A549 (cell line): ENCODE measurements around the gene ADAM19. TPM values are rescaled to one million over a fixed set of nuclear protein-coding genes. Genes with fewer than 3 reads are reported as not detected.

ENCODE experiments used
- ATAC-seq, 2 experiments: fragments of 200-7000 bp in 1 of 2; fragments of >200 bp in 1 of 2; cut with Nextera tagmentation in 1 of 2; cut with Tn5 transposase in 1 of 2; 3 replicates each; pipeline versions ENCODE4 v1.8.0 to v1.9.1; 2018 to 2020; ENCODE audit warnings: mild to moderate bottlenecking in 1 of 2, moderate library complexity in 1 of 2
- CTCF ChIA-PET: fragments of 300-600 bp; sonication (Branson Sonifier 250); formaldehyde crosslinking; extraction: SDS; loops from one replicate; lab custom pipeline; 2021; ENCODE audit warnings: antibody characterized with exemption, inconsistent platforms; lab: Yijun Ruan, JAX
- POLR2A ChIA-PET: fragments of 350-600 bp; formaldehyde crosslinking; extraction: SDS; loops from one replicate; lab custom pipeline; 2021; ENCODE audit warnings: antibody characterized with exemption, inconsistent platforms; lab: Yijun Ruan, JAX
- DNase-seq, 2 experiments: peaks; one replicate each; pipeline versions ENCODE4 v3.0.0 to v3.0.0-alpha.2; 2011 to 2016; ENCODE audit warnings: low read depth in 1 of 2, low spot score in 1 of 2
- FAIRE-seq: peaks from 2 replicates; lab custom pipeline; 2011; peaks lifted over from hg19 to GRCh38; lab: Jason Lieb, UNC
- H3K27ac ChIP-seq, 2 experiments: fragments of >200 bp; sonication (Bioruptor Twin); formaldehyde crosslinking; 3 replicates each; pipeline ENCODE4 v1.5.1; 2016 to 2017
- H3K4me1 ChIP-seq: fragments of >200 bp; sonication (Bioruptor Twin); formaldehyde crosslinking; 3 replicates; pipeline ENCODE4 v1.6.1; 2016
- H3K4me2 ChIP-seq: fragments of >200 bp; sonication (Bioruptor Twin); formaldehyde crosslinking; 3 replicates; pipeline ENCODE4 v1.6.1; 2016
- H3K4me3 ChIP-seq: fragments of >200 bp; sonication (Bioruptor Twin); formaldehyde crosslinking; 3 replicates; pipeline ENCODE4 v1.5.1; 2016
- H3K9me3 ChIP-seq: fragments of >200 bp; sonication (Bioruptor Twin); formaldehyde crosslinking; 3 replicates; pipeline ENCODE4 v1.6.1; 2016
- ATOH8 ChIP-seq: fragments of 250-450 bp; sonication (Bioruptor Pico); IDR thresholded peaks from 2 replicates; pipeline ENCODE4 v1.5.0; 2020; ENCODE audit warnings: low read depth, mild to moderate bottlenecking, moderate library complexity
- CBX8 ChIP-seq: fragments of 200-600 bp; sonication (generic); IDR thresholded peaks from 2 replicates; pipeline ENCODE4 v1.6.1; 2016
- E2F6 ChIP-seq: IDR thresholded peaks from 2 replicates; pipeline ENCODE4 v1.6.1; 2012; ENCODE audit warnings: low read depth, borderline replicate concordance
- EHMT2 ChIP-seq: fragments of 200-600 bp; sonication (generic); IDR thresholded peaks from 2 replicates; pipeline ENCODE4 v1.6.1; 2016; ENCODE audit warnings: antibody characterized with exemption, low read depth, mild to moderate bottlenecking, moderate library complexity
- ESRRA ChIP-seq: fragments of 150-350 bp; IDR thresholded peaks from 2 replicates; pipeline ENCODE4 v1.6.1; 2014; ENCODE audit warnings: mild to moderate bottlenecking, low read length, borderline replicate concordance
- FOSB ChIP-seq: fragments of 250-450 bp; sonication (Bioruptor Pico); IDR thresholded peaks from 2 replicates; pipeline ENCODE4 v1.5.0; 2020; ENCODE audit warnings: mild to moderate bottlenecking, moderate library complexity
- FOSL2 ChIP-seq, 2 experiments: fragments of 450-650 bp in 1 of 2; fragments of >200 bp in 1 of 2; sonication (Bioruptor Twin) in 1 of 2; formaldehyde crosslinking; IDR thresholded peaks; 2 replicates each; pipeline versions ENCODE4 v1.5.0 to v1.6.1; 2016 to 2020; ENCODE audit warnings: mild to moderate bottlenecking in 1 of 2, moderate library complexity in 1 of 2
- HDAC2 ChIP-seq: fragments of 200-600 bp; sonication (generic); IDR thresholded peaks from 2 replicates; pipeline ENCODE4 v1.6.1; 2016
- HES2 ChIP-seq: fragments of >200 bp; sonication (Bioruptor Twin); formaldehyde crosslinking; IDR thresholded peaks from 2 replicates; pipeline ENCODE4 v1.6.1; 2016
- HMGXB4 ChIP-seq: fragments of 250-450 bp; sonication (Bioruptor Pico); IDR thresholded peaks from 2 replicates; pipeline ENCODE4 v1.5.0; 2021; ENCODE audit warnings: mild to moderate bottlenecking, moderate library complexity, borderline replicate concordance
- HOXB13 ChIP-seq: fragments of 250-450 bp; sonication (Bioruptor Pico); IDR thresholded peaks from 2 replicates; pipeline ENCODE4 v1.5.0; 2020; ENCODE audit warnings: low read depth, mild to moderate bottlenecking, moderate library complexity
- JUN ChIP-seq, 2 experiments: fragments of >200 bp; sonication (Bioruptor Twin); formaldehyde crosslinking; IDR thresholded peaks; 2 replicates in 1 of 2; 3 replicates in 1 of 2; pipeline ENCODE4 v1.6.1; 2016 to 2017
- KDM5A ChIP-seq: fragments of 200-600 bp; sonication (generic); IDR thresholded peaks from 2 replicates; pipeline ENCODE4 v1.6.1; 2016; ENCODE audit warnings: antibody characterized with exemption, mild to moderate bottlenecking
- MAFK ChIP-seq: fragments of 450-650 bp; IDR thresholded peaks from 2 replicates; pipeline ENCODE4 v1.6.1; 2014; ENCODE audit not compliant: partially characterized antibody
- NFE2L2 ChIP-seq: fragments of 150-350 bp; conservative IDR thresholded peaks from 2 replicates; pipeline ENCODE4 v1.6.1; 2014; ENCODE audit warnings: low read length
- REST ChIP-seq: fragments of 200-600 bp; sonication (generic); IDR thresholded peaks from 2 replicates; pipeline ENCODE4 v1.6.1; 2016; ENCODE audit warnings: antibody characterized with exemption, mild to moderate bottlenecking, moderate library complexity
- RFX5 ChIP-seq: fragments of 450-650 bp; IDR thresholded peaks from 2 replicates; pipeline ENCODE4 v1.7.1; 2014; ENCODE audit warnings: antibody characterized with exemption, mild to moderate bottlenecking, moderate library complexity
- SMC3 ChIP-seq: fragments of >200 bp; sonication (Bioruptor Twin); formaldehyde crosslinking; IDR thresholded peaks from 3 replicates; pipeline ENCODE4 v1.6.1; 2018; ENCODE audit warnings: inconsistent platforms
- USF2 ChIP-seq: fragments of 450-650 bp; IDR thresholded peaks from 2 replicates; pipeline ENCODE4 v1.6.1; 2014; ENCODE audit warnings: antibody characterized with exemption
- ZC3H11A ChIP-seq: fragments of 450-650 bp; IDR thresholded peaks from 2 replicates; pipeline ENCODE4 v1.6.1; 2014; ENCODE audit warnings: antibody characterized with exemption, mild to moderate bottlenecking
- ZFP36 ChIP-seq: fragments of 450-650 bp; IDR thresholded peaks from 2 replicates; pipeline ENCODE4 v1.6.1; 2014; ENCODE audit warnings: borderline replicate concordance; ENCODE audit not compliant: partially characterized antibody
- ZNF302 ChIP-seq: fragments of 250-450 bp; sonication (Bioruptor Pico); IDR thresholded peaks from 2 replicates; pipeline ENCODE4 v1.9.0; 2021; ENCODE audit warnings: inconsistent platforms, mild to moderate bottlenecking, moderate library complexity
- WGBS: methylation state at CpG from one replicate; pipeline ENCODE4 v1.1.6; 2017; ENCODE audit errors: missing lambda C conversion rate; 5-methylcytosine and 5-hydroxymethylcytosine counted together
- polyA plus RNA-seq, 4 experiments: library from polyadenylated mRNA; depleted of rRNA in 3 of 4; stranded (reverse); fragments of >200 nt; fragmentation: RNase III in 1 of 4; extraction: RNeasy Plus Mini Kit Qiagen cat#74134 plus additional on column Dnase treatment in 1 of 4; gene quantifications; 2 replicates in 3 of 4; 3 replicates in 1 of 4; pipeline ENCODE4 v1.2.3, GENCODE V29; 2011 to 2017

The ADAM19 gene
- polyA plus RNA-seq, 2 of the 4 experiments (the other 2 are of a cell fraction), result 7.7 to 15.2 TPM

GRCh38 chr5:157563373-157563928 is 12.1 kb downstream of the ADAM19 start:
- Histone ChIP-seq H3K27ac (peak overlapping the region in 1 of 2 experiments; percentile 6; a peak in 1 of 6 replicates), H3K4me1 (peaks cover 15% of the 10 kb centered on the region; the same call in 2 of the 3 replicates), H3K4me3 (no peak overlapping the region), H3K9me3 (no peaks in the 10 kb centered on the region), H3K4me2 (no peak overlapping the region)
- DNase-seq (no peak), ATAC-seq (peak in 1 of 2 experiments; percentile 35; a peak in 1 of 6 replicates), FAIRE-seq (no peak)
- WGBS, result 77% methylated on average over 11 of the region's 11 CpGs
- CTCF ChIA-PET, result interaction anchor here (0.6 to 1.2 kb wide), 3 partner anchors 99 to 228 kb away, joined by 3 to 4 read pairs (median 3); partner anchors contain the start of gene LSM11
- TF ChIP-seq ZNF302 (CRISPR knock-in tag) (no peak), HES2 (no peak), NFE2L2 (no peak), USF2 (no peak), EHMT2 (no peak), SMC3 (no peak), CBX8 (no peak), REST (no peak), FOSB (CRISPR knock-in tag) (no peak), HDAC2 (no peak), RFX5 (no peak), HOXB13 (CRISPR knock-in tag) (no peak), ESRRA (no peak), HMGXB4 (no peak), FOSL2 (IDR thresholded peaks at IDR 0.05) (no peak), FOSL2 (CRISPR knock-in tag; IDR thresholded peaks at IDR 0.05) (no peak)
- POLR2A ChIA-PET, result no interaction called here

- Histone ChIP-seq H3K4me2 (no peak overlapping the region), H3K4me3 (no peak overlapping the region), H3K9me3 (no peaks in the 10 kb centered on the region), H3K27ac (no peak overlapping the region), H3K4me1 (peaks cover 25% of the 10 kb centered on the region)
- DNase-seq (no peak), ATAC-seq (no peak), FAIRE-seq (no peak)
- POLR2A ChIA-PET, result no interaction called here
- TF ChIP-seq ZFP36 (no peak), KDM5A (no peak), ESRRA (no peak), ZC3H11A (no peak), E2F6 (no peak), HES2 (no peak), ZNF302 (CRISPR knock-in tag) (no peak), HMGXB4 (no peak), FOSL2 (IDR thresholded peaks at IDR 0.05) (no peak), FOSL2 (CRISPR knock-in tag; IDR thresholded peaks at IDR 0.05) (no peak), USF2 (no peak), EHMT2 (no peak), MAFK (no peak), ATOH8 (no peak), JUN (IDR thresholded peaks at IDR 0.05) (no peak)
- CTCF ChIA-PET, result interaction anchor here (0.7 to 1.4 kb wide), 5 partner anchors 43 to 157 kb away, joined by 3 to 4 read pairs (median 3); no protein-coding TSS in a partner anchor
- whole genome bisulfite sequencing, result 85% methylated on average over 10 of the region's 10 CpGs
Observed at GRCh38 chr5:157562111-157562581, 13.4 kb downstream of the ADAM19 start.
